ENCODE results near the gene STARD3.

The STARD3 gene

GRCh38 chr17:39604911-39605491 is 31.9 kb upstream of the STARD3 start:
- DNase-seq (ENCODE audit: low read depth), result no peak

GRCh38 chr17:39605492-39606433 is 31.2 kb upstream of the STARD3 start:
- DNase-seq (ENCODE audit: low read depth), result no peak

GRCh38 chr17:39606434-39607056 is 30.4 kb upstream of the STARD3 start:
- no peak for DNase-seq (ENCODE audit: low read depth)

DNA sequence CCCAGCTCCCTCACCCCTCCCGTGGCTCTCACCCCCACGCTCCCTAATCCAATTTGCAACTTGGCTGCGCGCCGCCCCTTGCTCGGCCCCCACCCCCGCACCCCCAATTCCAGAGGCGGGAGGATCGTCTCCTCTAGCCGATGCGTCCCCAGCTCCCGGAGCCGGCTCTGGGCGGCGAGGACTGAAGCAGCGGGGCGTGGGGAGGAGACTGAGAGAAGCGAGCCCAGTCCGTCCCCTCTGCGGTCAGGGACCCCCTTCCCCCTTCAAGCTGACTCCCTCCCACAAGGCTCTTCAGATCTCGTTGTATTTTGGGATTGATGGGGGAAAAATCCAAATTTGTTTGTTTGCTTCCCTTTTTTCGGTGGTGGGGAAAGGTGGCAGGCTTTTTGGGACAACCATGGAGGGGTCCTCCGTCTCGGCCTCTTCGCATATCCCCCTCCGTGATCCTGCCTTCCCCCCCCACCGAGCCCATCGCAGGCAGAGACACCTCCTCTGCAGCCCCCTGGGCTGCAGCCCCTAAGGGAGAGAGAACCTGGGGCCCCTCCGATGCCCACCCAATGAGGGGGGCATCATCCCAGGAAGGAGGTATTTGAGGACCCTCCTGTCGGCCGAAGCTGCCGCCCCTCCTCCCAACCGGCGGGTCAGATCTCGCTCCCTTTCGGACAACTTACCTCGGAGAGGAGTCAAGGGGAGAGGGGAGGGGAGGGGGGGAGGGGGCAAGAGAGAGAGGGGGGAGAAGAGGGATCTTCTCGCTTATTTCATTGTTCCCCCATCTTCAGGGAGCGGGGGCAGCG is 29.7 kb upstream of the STARD3 start:
- no peak for DNase-seq (ENCODE audit: low read depth)

DNA sequence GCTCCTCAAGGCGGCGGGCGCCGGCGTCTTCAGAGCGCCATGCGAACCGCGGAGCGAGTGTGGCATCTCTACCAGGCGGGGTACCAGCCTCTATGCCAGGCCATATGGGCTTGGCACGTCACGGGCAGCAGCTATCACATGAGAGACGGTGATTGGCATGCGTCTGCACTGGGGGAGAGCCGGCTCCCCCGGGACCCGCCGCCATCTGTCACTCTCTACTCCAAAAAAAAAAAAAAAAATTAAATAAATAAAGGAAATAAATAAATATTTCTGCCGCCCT is 29.2 kb upstream of the STARD3 start, which contains the start of gene NEUROD2:
TSS of gene NEUROD2 (minus strand) at position 70 of the 280 bp plus-strand sequence. CDS start 1,321 bp downstream, outside the sequence.
- DNase-seq (ENCODE audit: low read depth), result no peak

DNA sequence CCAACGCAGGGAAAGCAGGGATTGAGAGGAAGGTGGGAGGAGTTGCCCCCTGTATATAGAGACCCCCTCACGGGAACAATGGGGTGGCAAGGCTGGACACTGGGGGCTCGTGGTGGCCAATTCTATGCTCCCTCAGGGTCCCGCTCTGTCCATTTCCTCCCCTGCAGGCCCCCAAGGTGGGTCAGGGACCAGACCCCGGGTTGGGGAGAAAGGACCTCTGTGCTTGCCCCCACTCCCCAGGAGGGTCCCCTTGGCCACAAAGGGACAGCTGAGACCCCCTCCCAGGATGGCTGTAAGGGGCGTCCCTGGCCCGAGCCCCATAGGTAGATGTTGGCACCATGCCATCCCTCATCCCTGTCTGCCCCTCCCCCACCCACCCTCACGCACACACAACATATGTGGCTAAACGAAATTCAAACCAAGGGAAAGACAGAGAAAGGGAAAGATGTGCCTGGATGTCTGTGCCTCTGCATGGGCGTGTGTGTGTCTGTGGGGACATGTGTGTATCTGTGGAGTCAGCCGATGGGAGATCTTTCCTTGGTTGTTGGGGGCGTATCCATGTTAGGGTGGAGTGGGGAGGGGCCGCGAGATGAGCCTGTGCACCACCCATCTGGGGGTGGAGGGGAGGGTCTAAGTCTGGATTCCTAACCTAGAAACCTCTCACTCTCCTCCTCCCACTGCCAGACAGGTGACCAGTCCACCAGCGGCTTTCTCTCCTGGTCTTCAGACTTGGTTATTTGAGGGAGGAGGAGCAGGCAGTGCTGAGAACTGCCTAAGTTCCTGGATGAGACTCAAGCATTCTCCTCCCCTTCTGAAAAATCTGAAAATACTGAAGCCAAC is 28.6 kb upstream of the STARD3 start:
- DNase-seq (ENCODE audit: low read depth), result no peak

DNA sequence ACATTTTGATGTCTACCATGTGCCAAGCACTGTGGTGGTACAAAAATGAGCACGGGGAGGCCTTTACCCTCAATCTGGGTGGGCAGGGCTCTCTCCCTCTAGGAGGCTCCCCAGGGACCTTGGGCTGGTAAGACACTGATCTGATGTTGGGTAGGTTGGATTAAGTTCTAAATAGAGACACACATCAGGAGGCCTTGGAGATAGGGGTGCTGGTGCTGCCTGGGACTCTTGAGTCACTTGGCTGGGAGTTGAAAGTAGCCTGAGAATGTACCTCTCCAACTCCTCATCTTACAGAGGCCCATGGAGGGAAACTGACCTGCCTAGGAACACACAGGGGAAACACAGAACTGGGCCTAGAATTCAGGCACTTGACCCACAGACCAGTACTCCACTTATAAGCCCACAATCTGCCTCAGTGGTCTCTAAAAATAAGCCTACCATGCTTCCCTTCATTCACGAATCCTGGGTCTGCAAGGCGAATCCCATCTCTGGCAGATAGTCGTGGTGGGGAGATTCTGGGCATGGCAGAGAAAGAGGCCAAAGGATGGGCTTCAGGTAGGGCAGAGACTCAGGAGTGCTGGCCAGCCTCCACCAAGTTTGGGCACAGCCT is 27.4 kb upstream of the STARD3 start:
- no peak for DNase-seq (ENCODE audit: low read depth)

DNA sequence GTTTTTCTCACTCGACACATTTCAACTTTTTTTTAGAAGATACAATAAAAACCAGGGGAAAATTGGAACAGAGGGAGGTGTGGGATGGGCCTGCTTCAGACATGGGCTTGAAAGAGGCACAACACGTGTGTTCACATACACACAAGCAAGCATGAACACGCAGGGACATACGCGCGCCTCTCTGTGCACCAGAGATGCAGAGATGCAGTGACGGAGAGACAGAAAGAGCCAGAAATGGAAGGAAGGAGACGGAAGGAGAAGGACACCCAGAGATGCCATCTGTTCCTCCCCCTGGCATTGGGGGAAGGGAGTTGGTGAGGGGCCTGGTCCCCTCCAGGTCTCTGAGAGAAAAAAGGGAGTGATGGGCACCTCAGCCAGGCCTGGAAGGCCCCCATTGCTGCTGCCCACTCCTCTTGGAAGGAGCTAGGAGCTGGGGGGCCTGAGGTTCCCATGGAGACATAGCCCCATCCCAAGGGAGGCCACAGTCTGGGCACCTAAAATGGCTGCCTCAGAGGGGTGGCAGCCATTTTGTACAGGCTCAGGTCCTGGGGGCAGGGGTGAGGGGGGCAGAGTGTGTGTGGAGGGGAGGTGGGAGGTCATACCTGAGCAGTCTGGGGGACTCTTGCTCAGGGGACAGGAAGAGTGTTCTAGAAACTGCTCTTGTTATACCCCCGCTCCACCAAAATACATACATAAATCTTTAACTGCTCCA is 25.4 kb upstream of the STARD3 start:
- DNase-seq (ENCODE audit: low read depth), result no peak

DNA sequence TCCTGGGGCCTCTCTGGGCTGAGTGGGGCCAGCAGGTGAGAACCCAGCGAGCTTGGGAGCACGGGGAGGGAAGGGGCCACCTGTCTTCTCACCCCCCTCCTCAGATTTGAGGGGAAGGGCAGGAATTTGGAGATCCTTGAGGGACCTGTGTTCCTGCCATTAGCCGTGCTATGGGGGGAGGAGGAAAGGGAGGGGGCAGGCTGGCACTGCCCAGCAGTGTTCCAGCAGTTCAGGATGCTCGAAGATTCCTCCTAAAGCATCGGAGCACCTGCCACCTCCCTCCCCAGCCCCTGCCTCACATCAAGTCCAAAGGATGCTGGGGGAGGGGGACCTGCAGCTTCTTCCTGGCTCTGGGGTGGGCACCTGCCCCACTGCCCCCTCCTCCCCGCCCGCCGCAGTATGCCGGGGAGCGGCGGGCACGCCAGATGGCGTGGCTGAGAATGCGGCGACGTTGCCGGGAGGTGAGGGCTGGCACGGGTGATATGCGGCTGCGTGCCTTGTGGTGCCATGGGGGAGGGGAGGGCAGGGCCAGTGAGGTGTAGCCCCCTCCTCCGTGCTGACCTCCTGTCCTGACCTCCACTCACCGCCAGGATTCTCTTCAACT is 24.6 kb upstream of the STARD3 start:
- no peak for DNase-seq (ENCODE audit: low read depth)

DNA sequence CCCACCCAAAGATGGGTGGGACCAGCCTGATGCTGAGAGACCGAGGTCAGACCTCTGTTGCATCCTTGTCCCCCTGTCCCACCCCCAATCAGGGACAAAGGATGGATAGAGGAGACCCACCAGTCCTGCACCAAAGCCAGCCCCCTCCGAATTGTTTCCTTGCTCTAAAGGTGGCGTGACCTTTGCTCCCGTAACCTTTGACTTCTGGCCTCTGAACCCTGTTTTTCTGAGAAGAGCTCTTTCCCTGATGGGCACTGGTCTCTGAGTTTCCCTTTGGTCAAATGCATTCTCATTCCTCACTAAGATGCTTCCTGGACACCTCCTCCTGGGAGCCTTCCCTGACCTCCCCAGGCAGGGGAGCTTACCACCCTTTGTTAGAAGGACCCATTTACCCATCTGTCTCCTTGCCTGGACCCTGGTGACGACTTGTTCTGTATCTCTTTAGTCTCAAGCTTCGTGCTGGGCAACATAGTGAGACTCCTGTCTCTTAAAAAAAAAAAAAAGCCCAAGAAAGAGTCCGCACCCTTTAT is 23.9 kb upstream of the STARD3 start:
- DNase-seq (ENCODE audit: low read depth), result no peak

DNA sequence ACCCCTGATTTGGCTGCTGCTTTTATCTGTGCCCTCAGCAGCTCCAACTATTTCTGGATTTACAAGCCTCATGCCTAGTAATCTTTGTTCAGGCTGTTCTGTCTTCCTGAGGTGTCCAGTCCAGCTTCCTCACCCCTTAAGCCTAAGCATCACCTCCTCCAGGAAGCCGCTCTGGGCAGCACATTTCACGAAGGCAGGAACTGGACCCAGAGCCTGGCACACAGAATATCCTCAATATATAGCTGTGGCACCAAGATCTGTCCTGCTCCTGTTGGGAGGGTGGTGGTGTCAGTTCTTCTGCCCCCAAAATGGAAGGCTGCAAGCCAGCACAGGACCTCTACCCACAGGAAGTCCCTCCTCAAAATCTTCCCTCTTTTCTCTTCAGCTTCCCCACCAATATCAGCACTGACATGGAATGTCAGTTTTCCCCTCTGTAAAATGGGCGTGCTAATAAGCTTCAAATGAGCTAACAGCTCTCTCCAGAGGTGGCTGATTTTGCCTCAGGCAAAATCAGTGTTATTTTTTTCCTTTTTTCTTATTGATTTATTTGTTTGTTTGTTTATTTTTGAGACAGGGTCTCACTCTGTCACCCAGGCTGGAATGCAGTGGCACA is 22.3 kb upstream of the STARD3 start:
- no peak for DNase-seq (ENCODE audit: low read depth)

DNA sequence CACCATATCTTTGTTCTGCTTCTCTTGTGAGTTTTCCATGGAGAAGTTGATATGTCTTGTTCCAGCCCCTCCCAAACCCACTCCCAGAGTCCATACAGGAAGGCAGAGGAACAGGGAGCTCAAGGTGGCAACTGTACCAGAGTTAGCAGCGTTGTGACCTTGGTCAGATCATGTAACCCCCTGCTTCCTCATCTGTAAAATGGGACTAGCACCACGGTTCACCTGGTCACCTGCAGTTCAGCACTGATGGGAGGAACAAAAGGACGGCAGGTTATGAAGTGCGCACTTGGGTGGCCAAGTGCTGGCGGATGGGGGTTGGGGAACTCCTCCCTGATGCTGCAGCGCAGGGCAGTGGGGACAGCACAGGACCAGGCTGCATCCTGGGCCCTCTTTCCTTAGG is 21.5 kb upstream of the STARD3 start:
- DNase-seq (ENCODE audit: low read depth), result no peak

- DNase-seq (ENCODE audit: low read depth), result no peak
Measured at GRCh38 chr17:39617100-39617445, 19.9 kb upstream of the STARD3 start.

DNA sequence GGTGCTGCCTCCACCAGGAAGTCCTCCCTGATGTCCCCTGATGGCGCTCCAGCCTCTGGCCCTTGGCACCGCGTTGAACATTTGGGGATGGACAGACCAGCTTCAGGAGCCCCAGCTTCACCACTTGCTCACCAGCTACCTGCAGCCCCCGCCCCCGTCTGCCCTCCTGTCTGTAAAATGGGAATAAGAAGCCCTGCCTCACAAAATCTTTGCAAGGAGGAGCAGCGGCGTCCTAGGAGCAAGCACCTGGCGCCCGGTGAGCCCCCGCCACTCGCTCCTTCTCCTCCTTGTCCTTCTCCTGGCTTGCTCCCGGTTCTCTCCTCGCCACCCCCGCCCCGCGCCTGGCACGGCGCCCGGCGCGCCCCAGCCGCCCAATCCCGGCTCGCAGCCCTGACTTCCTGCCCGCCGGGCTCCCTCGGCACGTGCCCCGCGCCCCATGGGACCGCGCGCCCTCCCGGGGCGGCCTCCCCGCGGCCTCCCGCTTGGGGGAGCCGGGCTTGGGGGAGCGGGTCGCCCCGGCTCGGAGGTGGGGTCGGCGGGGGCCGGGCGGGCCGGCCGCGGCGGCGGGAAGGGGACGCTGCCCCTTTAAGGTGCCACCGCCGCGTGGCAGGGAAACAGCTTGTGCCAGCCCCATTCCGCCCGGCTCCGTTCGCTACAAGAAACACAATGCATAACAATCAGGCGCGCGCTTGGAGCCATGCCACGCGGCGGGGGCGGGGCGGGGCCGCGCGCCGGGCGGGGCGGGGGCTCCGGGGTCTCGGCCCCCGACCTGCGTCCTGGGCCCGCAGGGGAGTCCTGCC is 19.3 kb upstream of the STARD3 start:
- peak; percentile 33 for DNase-seq (ENCODE audit: low read depth)

- no peak for DNase-seq (ENCODE audit: low read depth)
Measured at GRCh38 chr17:39618246-39618913, 18.6 kb upstream of the STARD3 start.

DNA sequence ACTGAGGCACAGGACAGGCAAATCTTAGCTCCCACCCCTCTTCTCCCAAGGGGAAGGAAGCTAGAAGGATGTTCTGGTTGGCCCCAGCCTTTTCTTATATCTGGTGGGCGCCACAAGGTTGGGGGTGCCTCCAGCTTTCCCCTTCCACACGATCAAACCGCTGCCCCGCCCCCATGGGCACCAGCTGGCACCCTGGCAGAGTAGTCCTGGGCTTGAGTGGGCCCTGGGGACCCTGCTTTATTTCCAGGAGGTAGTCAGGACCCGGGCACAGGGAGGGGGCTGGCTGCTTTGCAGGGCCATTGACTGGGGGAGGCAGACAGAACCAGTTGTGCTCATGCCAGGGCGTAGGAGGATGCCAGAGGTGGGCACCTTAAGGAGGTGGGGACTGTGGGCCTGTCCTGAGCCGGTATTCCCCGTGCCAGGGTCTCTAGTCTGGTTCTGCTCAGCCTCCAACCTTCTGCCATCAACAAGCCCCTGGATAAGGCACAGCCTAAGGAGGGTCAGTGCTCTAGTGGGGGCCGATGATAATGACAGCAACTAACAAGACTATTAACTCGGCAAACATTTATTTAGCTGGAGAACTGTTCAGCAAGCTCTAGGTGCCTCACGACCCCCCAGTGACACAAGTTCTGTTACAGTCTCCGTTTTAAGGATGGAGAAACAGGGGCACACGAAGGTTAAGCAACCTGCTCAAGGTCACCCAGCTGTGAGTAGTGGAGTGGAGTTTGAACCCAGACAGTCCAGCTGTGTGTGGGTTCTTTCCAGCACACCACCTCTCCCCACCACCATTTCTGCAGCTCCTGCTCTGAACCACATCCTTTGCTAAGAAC is 17.8 kb upstream of the STARD3 start:
- DNase-seq (ENCODE audit: low read depth), result no peak

- no peak for DNase-seq (ENCODE audit: low read depth)
Measured at GRCh38 chr17:39619786-39620101, 17.2 kb upstream of the STARD3 start.

All from stimulated activated CD8-positive, alpha-beta memory T cell treated with anti-CD3 and anti-CD28 coated beads, Interleukin-4, amount 100 ng/mL, for 24 hours (primary cell).